ENCODE results near the gene CORO6.

GRCh38 chr17:29613352-29613837 lies 9.3 kb downstream of the CORO6 start:
- TF ChIP-seq, protein P1, sequence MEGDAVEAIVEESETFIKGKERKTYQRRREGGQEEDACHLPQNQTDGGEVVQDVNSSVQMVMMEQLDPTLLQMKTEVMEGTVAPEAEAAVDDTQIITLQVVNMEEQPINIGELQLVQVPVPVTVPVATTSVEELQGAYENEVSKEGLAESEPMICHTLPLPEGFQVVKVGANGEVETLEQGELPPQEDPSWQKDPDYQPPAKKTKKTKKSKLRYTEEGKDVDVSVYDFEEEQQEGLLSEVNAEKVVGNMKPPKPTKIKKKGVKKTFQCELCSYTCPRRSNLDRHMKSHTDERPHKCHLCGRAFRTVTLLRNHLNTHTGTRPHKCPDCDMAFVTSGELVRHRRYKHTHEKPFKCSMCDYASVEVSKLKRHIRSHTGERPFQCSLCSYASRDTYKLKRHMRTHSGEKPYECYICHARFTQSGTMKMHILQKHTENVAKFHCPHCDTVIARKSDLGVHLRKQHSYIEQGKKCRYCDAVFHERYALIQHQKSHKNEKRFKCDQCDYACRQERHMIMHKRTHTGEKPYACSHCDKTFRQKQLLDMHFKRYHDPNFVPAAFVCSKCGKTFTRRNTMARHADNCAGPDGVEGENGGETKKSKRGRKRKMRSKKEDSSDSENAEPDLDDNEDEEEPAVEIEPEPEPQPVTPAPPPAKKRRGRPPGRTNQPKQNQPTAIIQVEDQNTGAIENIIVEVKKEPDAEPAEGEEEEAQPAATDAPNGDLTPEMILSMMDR (IDR thresholded peaks at IDR 0.05): peak; percentile 91 to 97 (median 96)
- peak; percentile 12 to 51 for TF ChIP-seq POLR2A (IDR thresholded peaks at IDR 0.05)
